ENCODE measurements around the gene PFN1. TPM values are rescaled to one million over a fixed set of nuclear protein-coding genes. Genes with fewer than 3 reads are reported as not detected.

The PFN1 gene
- total and polyA plus RNA-seq, 10 of the 15 experiments (the other 5 are each of a cell fraction or from before 2014, with no cell fraction given): 154 to 3,892 (median 1,918) TPM

DNA sequence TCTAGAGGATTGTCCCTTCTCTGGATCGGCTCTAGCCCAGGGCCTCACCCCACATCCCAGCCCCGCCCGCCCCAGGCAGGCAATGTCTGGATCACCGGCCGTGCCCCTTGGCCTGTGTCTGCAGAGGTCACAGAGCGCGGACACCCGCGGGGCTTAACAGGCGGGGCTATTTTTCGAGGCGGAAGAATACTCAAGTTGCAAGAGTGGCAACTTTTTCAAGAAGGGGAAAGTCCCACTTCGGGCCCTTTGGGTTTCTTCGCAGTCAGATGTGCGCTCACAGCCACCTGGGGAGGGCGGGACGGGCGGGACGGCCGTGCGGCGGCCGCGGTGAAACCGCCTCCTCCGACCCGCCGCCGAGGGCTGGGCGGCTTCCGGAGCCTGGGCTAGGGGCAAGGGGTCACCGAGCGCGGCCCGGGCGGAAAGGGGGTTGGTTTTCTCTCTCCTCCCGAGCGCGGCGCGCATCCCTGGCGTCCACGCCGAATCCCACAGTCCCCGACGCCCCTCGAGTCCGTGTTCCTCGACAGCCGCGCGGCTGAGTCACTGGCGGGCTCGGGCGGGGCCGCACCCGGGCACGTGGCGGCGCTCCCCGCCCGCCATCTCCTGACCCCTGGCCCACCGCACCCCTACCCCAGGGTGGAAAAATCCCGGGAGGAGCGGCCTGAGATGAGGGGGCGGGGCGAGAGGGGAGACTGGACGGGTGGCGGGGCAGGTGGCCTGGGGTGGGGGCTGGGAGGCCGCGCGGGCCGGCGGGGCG lies 1.2 kb upstream of the PFN1 start (continued):
- no peak for TF ChIP-seq E4F1 (IDR thresholded peaks at IDR 0.05; ENCODE audit: borderline replicate concordance, partially characterized antibody)
- no peak for TF ChIP-seq ZNF687 (IDR thresholded peaks at IDR 0.05)
- TF ChIP-seq, protein P1, sequence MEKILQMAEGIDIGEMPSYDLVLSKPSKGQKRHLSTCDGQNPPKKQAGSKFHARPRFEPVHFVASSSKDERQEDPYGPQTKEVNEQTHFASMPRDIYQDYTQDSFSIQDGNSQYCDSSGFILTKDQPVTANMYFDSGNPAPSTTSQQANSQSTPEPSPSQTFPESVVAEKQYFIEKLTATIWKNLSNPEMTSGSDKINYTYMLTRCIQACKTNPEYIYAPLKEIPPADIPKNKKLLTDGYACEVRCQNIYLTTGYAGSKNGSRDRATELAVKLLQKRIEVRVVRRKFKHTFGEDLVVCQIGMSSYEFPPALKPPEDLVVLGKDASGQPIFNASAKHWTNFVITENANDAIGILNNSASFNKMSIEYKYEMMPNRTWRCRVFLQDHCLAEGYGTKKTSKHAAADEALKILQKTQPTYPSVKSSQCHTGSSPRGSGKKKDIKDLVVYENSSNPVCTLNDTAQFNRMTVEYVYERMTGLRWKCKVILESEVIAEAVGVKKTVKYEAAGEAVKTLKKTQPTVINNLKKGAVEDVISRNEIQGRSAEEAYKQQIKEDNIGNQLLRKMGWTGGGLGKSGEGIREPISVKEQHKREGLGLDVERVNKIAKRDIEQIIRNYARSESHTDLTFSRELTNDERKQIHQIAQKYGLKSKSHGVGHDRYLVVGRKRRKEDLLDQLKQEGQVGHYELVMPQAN (conservative IDR thresholded peaks at IDR 0.05): no peak
- TF ChIP-seq SREBF2 (IDR thresholded peaks at IDR 0.05; ENCODE audit: low read length): no peak
- no peak for TF ChIP-seq STAT3 (IDR thresholded peaks at IDR 0.05; ENCODE audit: low read depth, low read length)
- TF ChIP-seq, protein P2, sequence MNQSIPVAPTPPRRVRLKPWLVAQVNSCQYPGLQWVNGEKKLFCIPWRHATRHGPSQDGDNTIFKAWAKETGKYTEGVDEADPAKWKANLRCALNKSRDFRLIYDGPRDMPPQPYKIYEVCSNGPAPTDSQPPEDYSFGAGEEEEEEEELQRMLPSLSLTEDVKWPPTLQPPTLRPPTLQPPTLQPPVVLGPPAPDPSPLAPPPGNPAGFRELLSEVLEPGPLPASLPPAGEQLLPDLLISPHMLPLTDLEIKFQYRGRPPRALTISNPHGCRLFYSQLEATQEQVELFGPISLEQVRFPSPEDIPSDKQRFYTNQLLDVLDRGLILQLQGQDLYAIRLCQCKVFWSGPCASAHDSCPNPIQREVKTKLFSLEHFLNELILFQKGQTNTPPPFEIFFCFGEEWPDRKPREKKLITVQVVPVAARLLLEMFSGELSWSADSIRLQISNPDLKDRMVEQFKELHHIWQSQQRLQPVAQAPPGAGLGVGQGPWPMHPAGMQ (IDR thresholded peaks at IDR 0.05; ENCODE audit: borderline replicate concordance): no peak
- TF ChIP-seq NBN (IDR thresholded peaks at IDR 0.05): 0 out of 2 replicates have a peak, but pooled peaks have one; percentile 1
- peak; percentile 37; the same call in 1 of the 2 replicates for TF ChIP-seq EED (IDR thresholded peaks at IDR 0.05; ENCODE audit: low read depth)
- no peak for TF ChIP-seq RUNX3 (IDR thresholded peaks at IDR 0.05; ENCODE audit: low read length)
- no peak for TF ChIP-seq ZNF217 (IDR thresholded peaks at IDR 0.05)

Data from GM12878 (cell line).